ENCODE results near the gene MTHFS. TPM values are rescaled to one million over a fixed set of nuclear protein-coding genes. Genes with fewer than 3 reads are reported as not detected.

The MTHFS gene
- total RNA-seq, 2 donors from 2014 or later, result 6.9 to 18.1 TPM

DNA sequence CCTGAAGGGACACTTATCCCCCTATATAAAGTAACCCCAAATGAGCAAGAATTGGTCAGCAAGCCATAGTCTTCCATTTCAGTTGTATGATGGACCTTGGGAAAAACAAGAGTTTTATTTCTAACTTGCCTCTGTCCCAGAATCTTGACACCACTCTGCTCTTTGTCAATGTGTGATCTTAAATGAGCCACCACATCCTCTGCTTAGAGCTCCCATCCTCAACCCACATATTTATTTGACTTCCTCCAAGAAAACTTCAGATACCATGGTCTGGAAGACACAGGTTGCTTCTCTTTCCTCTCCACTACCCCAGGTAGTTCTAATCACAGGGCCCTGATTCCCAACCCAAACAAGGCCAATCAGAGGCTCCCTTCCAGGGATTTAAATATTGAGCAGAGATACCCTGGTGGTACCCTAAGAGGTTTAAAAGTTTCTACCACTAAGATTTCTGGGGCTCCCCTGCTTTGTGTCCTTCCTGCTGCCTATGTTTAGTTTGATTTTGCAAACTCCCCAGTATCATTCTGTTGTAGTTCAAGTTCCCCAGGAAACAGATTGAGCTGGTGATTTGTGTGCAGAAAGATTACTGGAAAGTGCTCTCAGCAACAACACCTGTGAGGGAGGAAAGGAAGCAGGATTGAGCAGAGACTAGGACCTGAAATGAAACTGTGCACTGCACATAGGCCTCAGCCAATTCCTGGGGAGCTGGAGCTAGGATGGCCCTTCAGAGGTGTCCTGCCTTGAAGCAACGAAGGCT, 64.3 kb downstream of the MTHFS start:
- intact Hi-C loops (cut with DNase I), result no loop called here
- no peak for DNase-seq (ENCODE audit: low spot score)

DNA sequence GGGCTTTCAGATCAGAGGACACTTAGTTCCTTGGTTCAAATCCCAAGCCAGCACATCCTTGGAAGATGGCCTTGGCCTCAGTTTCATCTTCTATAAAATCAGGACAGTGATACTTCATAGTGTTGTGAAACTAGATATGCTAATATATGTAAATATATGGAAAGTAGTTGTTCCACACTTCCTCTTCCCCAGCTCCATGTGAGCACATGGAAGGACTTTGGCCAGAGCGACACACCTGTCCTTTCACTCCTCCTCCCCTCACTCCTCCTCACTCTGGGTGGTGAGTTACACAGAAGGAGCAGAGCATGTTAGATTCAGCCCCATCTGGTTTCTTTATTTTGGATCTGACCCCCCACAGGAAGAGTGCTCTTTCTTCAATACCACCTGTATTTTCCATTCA, 65.2 kb downstream of the MTHFS start:
- no peak for DNase-seq (ENCODE audit: low spot score)
- intact Hi-C loops (cut with DNase I), result no loop called here

DNA sequence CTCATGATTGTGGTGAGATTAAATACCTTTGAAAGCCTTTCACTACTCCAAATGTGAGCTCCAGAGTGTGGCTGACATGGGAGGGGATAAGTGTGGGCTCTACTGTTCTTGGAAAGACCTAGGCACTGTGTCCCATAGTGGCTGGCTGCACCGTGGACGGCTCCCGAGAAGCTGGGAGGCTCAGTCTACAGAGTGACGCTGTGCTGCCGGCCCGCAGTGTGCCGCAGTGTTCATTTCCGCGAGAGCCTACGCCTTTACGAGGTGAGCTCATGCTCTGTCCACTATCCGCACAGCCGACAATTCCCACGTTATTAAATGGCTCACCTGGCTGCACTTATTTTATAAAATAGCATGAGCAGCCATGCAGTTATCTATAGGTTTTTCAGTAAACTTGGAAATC, 66.9 kb downstream of the MTHFS start:
- intact Hi-C loops (cut with DNase I), result no loop called here
- no peak for DNase-seq (ENCODE audit: low spot score)

- DNase-seq (ENCODE audit: low spot score), result no peak
- intact Hi-C loops (cut with DNase I), result no loop called here
These were observed 68.4 kb downstream of the MTHFS start for GRCh38 chr15:79828447-79828846.

DNA sequence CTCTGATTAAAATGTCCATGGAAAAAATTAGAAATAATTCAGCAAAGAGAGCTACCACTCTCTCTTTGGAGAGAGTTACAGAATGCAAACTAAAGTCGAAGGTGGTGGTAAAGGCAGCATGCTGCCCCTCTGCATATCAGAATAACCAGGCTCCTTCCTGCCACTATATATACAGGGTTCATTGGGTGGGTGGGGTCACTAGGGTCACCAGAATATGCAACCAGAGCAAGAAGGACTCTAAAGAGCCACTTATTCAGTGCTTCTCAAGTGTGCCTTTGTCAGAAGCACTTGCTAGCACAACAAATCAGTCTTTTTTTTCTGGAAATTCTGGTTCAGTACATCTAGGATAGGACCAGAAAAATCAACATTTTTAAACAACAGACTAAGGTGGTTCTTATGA, 70.0 kb downstream of the MTHFS start:
- intact Hi-C loops (cut with DNase I), result no loop called here
- DNase-seq (ENCODE audit: low spot score), result no peak

- intact Hi-C loops (cut with DNase I), result no loop called here
- DNase-seq (ENCODE audit: low spot score), result no peak
These were observed 72.6 kb downstream of the MTHFS start for GRCh38 chr15:79824136-79824701.

- intact Hi-C loops (cut with DNase I), result no loop called here
- DNase-seq (ENCODE audit: low spot score), result no peak
These were observed 76.0 kb downstream of the MTHFS start for GRCh38 chr15:79820820-79821219.

- intact Hi-C loops (cut with DNase I), result no loop called here
- no peak for DNase-seq (ENCODE audit: low spot score)
These were observed 76.6 kb downstream of the MTHFS start for GRCh38 chr15:79820176-79820575.

- intact Hi-C loops (cut with DNase I), result no loop called here
- DNase-seq (ENCODE audit: low spot score), result no peak
These were observed 80.2 kb downstream of the MTHFS start for GRCh38 chr15:79816571-79816970.

DNA sequence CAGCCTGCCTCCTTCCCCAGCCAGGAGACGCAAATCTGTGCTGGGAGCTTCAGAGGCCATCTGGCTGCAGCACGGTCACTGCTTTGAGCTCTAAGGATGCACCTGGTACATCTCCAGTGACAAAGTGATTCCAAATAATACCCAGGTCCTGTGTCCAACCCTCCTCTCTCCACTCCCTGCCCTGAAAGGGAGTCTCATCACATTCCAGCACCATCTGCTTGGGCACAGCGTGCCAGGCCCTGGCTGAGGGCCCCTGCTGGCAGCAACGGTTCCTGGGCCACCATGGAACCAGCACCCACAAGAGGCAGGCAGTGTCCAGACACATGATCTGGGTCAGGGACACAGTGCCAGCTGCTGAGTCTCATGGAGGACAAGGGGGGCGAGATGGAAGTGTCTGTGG, 81.3 kb downstream of the MTHFS start:
- intact Hi-C loops (cut with DNase I), result no loop called here
- DNase-seq (ENCODE audit: low spot score), result no peak

GRCh38 chr15:79812541-79812940, 84.3 kb downstream of the MTHFS start:
- DNase-seq (ENCODE audit: low spot score), result no peak
- intact Hi-C loops (cut with DNase I), result no loop called here

DNA sequence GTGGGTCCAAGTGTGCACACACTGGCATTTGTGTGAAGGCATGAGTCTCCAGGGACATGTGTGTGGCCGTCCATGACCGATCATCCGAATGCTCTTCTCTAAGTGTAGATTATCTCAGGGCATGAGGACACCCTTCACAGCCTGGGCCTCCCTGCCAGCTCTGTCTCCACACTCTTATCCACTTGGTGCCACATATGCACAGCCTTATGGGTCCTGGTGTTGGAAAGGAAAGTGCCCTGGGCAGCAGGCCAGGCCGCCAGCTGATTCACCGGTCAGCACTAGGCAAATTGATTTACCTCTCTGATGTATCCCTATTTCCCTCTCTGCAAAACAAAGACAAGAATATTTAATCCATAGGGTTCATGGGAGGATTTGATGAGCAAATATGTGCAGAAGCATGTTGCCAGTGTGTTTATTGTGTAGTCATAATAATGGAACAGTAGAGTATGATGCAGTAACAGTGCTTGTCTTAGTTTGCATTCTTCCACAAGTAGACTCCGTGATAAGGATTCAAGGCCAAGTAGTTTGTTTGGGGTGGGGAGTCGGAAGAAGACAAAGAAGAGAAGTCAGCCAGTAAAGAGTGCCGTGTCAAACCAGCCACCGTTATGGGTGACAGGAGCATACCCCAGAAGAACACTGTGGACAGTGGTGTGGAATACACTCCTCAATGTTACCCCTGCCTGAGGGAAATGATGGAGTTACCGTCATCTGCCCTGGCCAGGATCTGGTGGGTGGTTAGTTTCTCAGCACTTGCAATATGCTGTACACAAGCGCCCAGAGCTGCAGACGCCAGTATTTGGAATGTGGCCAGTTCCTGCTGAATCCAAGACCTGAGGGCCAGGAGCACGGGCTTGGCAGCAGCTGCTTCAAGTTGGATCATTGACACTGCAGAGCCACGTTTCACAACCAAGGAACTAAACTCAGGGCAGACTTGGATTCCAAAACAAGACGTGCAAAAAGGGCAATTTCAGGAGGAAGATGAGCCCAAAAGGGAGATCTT, 85.1 kb downstream of the MTHFS start:
- DNase-seq (ENCODE audit: low spot score), result peak; percentile 88
- intact Hi-C loops (cut with DNase I), result no loop called here

- DNase-seq (ENCODE audit: low spot score), result no peak
- intact Hi-C loops (cut with DNase I), result no loop called here
These were observed 92.0 kb downstream of the MTHFS start for GRCh38 chr15:79804838-79805237.

GRCh38 chr15:79798311-79798710, 98.5 kb downstream of the MTHFS start:
- intact Hi-C loops (cut with DNase I), result no loop called here
- DNase-seq (ENCODE audit: low spot score), result no peak

Other genes starting within 250 kb of the MTHFS start
- 1 to 10 TPM; 3.6 to 4.5 TPM for gene BCL2A1, start 74.2 kb upstream of the MTHFS start, total RNA-seq
- gene ZFAND6, start 162.7 kb upstream of the MTHFS start, total RNA-seq, result 10 to 100 TPM; 45.4 to 62.9 TPM